HFF-Myc (cell line): Measurements from ENCODE around the gene PDCD7.
A peak's percentile ranks its signal among the peaks of the same experiment; 100 is the strongest.

Experiments
- DNase-seq: peaks from one replicate; pipeline ENCODE4 v3.0.0-alpha.2; 2011; ENCODE audit warnings: low read depth; ENCODE audit errors: extremely low read depth
- H3K4me3 ChIP-seq: replicated peaks from 2 replicates; pipeline ENCODE4 v1.5.1; 2011; ENCODE audit warnings: low read depth, mild to moderate bottlenecking, control low read depth, low read length
- CTCF ChIP-seq: IDR thresholded peaks from 2 replicates; pipeline ENCODE4 v1.5.1; 2012; ENCODE audit warnings: mild to moderate bottlenecking, low read depth, low read length, control low read depth; ENCODE audit errors: missing control alignments

PDCD7 gene

GRCh38 chr15:65072617-65073016, 61.0 kb downstream of the PDCD7 start:
- no peak overlapping the region for H3K4me3 ChIP-seq
- no peak for TF ChIP-seq CTCF
- DNase-seq, result no peak

DNA sequence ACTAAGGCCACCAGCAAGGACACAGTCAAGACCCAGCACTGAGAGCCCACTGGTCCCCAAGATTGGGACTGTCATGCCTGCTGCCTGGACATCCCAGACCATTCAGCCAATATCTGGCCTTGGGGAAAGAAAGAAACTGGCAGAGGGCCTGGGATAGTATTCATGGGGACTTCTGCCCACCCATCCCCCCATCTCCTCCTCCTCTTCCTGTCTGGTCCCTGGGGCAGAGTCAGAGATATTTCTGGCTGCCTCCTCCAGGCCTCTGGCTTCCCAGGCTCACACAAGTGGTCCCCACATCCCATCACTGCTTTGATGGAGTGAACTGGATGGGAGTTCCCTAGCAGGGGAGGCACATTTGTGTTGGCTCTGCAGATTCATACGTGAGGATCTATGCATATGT, 61.6 kb downstream of the PDCD7 start:
- TF ChIP-seq CTCF, result no peak
- no peak overlapping the region for H3K4me3 ChIP-seq
- no peak for DNase-seq

DNA sequence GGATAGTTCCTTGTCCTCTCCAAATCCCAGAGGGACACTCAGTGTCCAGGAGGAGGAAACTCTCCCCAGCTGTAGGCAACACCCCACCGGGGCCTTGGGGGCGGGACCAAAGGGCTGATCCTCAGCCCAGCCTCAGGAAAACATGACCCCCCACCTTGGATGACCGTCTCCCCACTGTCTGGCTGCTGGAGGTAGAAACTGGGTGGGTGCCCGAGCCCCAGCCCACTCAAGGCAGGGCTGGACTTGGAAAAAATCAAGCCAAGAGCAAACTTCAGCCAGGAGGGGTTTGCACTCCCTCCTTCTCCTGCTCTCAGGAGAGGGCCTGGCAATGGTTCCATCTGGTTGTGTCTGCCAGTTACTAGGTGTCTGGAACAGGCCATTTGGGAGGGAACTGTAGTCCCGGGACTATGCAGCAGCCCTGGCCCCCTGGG, 62.2 kb downstream of the PDCD7 start:
- TF ChIP-seq CTCF, result no peak
- no peak overlapping the region for H3K4me3 ChIP-seq
- no peak for DNase-seq

- no peak for TF ChIP-seq CTCF
- DNase-seq, result no peak
- no peak overlapping the region for H3K4me3 ChIP-seq
Measured at GRCh38 chr15:65069779-65070546, 63.6 kb downstream of the PDCD7 start.

DNA sequence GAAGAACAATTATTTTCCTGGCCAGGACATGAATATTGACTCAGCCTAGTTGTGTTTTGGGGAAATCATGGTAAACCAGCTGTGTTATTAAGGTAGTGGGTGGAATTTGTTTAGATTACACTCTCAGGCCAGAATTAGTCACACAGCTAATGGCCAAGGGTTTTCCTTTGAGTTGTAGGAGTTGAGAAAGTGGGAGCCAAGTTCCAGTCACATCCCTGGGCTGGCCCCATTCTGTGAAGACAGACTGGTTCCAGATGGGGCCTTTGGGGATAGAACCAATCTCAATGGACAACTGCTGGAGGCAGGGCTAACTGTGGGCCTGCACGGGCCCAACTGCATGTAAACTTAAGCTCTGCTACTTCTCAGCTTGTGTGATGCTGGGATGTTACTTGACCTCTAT, 64.4 kb downstream of the PDCD7 start:
- peak; percentile 98 for DNase-seq
- no peak for TF ChIP-seq CTCF

GRCh38 chr15:65068403-65068788, 65.2 kb downstream of the PDCD7 start:
- peak overlapping the region; percentile 40 for H3K4me3 ChIP-seq
- TF ChIP-seq CTCF, result no peak

More for the DNA sequence above, 64.4 kb downstream of the PDCD7 start:
- H3K4me3 ChIP-seq, result no peak overlapping the region

More at GRCh38 chr15:65068403-65068788, 65.2 kb downstream of the PDCD7 start:
- DNase-seq, result no peak
